NCI-H345 treated with DMSO at 0.1 percent for 48 hours (cell line): ENCODE measurements around the gene BRD4.

ENCODE experiments used
- DNase-seq: peaks from one replicate; lab custom pipeline; 2025; ENCODE audit not compliant: unreplicated experiment; lab: John Stamatoyannopoulos, UW

The BRD4 gene

GRCh38 chr19:15250640-15250993, 81.7 kb downstream of the BRD4 start:
- no peak for DNase-seq

- no peak for DNase-seq
Observed at GRCh38 chr19:15249972-15250639, 82.2 kb downstream of the BRD4 start.

DNA sequence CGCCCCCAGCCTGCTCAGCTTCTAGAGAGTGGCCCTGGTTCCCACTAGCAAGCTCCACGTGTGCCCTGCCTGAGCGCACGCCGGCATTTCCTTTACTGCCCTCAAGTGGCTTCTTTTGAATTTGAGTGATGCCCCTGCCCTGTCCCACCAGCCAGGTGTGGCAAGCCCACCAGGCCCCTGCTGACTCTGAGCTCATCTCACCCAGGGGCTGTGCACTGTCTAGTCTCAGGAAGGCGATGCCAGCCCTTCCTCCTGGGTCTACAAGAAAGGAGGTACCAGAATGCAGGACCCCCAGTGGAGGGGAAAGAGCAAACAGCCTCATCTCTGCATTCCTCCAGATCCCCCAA, 82.8 kb downstream of the BRD4 start:
- no peak for DNase-seq

DNA sequence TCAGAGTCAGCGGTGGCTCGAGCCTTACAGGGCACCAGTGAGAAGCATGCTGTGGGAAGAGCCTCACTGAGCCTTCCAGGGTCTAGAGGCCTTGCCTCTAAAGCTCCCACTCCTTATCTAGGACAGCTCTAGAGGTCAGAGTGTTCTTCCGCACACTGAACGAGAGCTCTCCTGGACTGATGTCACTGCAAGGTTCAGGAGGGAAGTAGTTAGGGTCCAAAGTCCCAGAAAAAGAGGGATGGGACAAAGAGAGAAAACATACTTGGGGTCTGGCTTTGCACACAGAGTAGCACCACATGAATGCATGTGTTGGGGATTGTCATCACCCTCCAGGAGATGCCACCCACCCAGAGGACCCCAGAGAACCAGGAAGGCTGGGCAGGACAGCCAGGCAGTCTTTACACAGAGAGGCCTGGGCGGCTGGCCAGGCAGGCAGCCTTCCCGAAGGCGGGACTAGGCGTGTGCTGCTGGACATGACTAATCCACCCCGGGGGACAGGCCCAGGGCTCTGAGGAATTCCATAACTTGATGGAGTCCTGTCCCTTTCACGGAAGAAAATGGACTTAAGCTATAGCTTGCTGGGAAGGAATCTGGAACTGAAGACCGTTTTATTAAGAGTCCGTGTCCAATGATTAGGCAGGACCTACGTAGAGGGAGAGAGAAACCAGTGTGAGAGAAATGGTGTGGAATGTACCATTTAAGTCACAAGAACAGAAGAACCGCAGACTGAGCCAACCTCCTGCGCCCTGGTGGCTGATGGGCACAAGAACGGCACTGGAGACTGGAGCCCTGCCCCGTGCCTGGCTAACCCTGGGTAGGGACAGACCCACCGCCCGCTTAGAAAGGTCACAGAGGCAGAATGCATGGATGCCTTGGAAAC, 83.5 kb downstream of the BRD4 start:
- no peak for DNase-seq

DNA sequence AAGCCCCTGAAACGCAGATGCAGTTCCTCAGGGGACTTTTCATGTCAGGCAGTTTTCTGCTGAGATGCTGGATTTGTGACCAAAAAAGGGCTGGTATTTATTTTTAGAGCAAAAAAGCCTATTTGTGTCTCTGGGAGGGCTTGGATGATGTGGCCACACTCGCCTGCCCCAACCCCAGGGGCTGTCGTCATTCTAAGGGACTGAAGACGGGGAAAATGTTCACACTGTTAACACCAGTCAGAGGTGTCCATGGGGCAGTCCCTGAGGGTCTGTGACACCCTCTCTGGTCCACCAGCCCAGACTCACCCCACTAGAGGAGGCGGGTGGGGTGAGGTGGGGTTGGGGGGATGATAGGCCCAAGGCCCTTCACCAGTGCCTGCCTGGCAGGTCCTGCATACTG, 84.2 kb downstream of the BRD4 start:
- no peak for DNase-seq

DNA sequence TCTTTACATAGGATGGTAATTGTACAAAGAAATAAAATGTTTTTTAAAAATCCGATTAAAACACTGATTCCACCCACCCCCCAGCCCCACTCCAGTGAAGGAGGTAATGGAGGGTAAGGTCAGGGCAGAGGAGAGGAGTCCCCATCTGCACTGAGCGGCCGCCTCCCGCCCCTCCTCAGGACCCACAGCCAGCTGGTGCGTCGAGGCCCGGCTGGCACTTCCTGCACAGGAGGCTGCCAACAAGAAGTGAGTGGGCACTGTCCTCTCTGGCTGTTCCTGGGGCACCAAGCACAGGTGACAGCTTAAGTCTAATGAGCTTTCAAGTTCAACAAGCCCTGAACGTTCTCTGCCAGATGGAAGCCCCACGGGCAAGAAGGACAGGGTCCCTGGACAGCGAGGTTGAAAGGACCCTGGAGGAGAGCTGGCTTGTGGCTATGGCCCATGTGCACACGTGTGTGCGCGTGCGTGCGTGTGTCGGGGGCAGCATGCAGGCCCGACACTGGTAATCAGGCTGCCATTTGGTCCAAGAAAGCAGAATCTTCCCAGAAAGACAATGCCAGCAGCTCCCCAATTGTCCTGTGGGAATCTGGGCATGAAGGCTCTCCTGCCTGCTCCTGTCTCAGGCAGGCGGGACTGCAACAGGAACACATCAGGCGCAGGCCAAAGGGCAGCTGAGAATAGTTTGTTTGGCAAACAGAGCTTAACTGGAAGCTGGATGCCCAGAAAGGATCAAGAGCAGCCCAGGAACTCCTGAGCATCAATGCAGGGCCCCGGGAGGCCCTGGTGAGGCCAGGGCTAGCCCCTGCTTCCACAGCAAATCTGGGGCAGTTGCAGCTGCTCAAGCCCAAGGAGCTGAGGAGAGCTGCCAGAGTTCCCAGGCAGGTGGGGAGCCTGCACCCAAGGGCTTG, 85.0 kb downstream of the BRD4 start:
- no peak for DNase-seq

DNA sequence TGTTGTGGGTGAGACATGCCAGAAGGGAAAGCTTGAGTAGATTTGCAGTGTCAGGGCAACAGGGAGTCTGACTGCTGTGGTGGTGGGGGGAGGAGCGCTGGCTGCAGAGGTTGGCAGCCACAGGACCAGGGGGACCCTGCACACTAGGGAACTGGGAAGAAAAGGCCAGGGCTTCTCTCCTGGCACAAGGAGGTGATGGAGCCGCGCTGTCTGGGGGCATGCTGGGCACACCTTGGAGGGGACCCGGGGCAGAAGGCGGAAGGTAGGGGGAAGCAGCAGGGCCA, 86.2 kb downstream of the BRD4 start:
- no peak for DNase-seq

- DNase-seq = no peak
Observed at GRCh38 chr19:15245370-15246197, 86.8 kb downstream of the BRD4 start.

DNA sequence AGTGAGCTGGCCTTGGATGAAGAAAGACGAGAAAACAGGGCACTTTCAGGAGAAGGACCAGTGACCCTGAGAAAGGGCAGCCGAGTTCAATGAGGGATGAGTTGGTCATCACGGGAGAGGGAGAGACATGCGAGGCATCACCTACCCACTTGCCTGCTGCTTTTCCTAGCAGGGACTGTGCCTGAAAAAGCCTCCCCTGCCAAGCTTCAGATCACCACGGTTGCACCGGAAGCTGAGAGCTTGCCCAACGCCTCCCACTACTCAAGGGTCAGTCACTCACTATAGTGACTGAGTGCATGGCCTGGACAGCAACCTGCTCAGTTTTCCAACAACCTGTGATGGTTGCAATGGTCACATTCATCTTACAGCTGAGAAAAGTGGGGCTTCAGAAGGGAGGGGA, 87.5 kb downstream of the BRD4 start:
- DNase-seq = no peak

- DNase-seq = no peak
Observed at GRCh38 chr19:15244106-15244803, 88.1 kb downstream of the BRD4 start.

DNA sequence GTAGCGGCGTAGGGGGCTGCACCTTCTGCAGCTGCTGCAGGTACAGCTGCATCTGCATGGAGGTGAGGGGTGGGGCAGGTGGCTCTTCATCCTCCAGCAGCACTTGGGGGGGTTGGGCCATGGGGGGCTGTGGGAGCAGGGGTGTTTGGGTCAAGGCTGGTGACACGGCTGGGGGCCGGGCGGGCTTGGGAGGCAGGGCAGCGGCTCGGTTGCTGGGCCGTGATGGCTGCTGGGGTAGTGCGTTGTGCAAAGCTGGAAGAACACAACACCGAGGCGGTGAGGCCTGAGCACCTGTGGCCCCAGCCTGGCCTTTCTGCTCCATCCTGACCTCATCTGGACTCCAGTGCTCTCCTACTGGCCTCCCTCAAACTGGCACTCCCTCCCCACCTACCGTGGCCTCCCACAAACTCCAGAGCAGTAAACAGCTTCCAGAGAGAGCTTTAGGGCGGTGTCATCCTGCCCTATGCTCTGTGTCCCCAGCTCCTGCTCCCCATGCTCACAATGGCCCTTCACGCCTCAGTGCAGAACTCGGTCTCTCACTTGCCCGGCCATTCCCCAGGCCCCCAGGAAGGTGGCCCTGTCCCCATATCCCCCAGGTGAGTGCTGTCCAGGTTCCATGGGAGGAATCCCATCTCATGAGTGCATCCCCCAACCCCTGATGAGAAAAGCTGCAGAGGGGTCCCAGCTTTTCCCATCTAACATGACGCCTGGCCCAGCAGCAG, 88.9 kb downstream of the BRD4 start:
- DNase-seq = no peak

GRCh38 chr19:15241259-15241910, 91.0 kb downstream of the BRD4 start:
- DNase-seq = no peak

DNA sequence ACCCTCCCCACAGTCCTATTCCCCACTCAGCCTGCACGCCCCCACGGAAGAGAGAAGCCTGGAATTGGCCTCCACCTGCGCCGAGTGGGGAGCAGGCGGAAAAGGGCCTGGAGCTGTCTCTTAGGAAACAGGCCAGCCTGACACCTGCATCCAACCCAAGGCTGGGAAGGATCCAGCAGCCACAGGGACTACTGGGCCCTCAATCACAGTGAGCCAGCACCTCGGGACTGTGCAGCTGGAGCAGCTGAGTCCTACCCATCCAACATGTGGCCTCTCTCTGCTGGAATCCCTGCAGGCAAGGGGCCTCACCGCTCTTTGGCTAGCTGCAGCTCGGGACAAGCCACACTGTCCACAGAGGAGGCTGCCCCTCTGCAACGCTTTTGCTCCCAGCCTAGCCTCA, 91.8 kb downstream of the BRD4 start:
- DNase-seq = no peak

- no peak for DNase-seq
Observed at GRCh38 chr19:15239337-15239949, 92.9 kb downstream of the BRD4 start.

DNA sequence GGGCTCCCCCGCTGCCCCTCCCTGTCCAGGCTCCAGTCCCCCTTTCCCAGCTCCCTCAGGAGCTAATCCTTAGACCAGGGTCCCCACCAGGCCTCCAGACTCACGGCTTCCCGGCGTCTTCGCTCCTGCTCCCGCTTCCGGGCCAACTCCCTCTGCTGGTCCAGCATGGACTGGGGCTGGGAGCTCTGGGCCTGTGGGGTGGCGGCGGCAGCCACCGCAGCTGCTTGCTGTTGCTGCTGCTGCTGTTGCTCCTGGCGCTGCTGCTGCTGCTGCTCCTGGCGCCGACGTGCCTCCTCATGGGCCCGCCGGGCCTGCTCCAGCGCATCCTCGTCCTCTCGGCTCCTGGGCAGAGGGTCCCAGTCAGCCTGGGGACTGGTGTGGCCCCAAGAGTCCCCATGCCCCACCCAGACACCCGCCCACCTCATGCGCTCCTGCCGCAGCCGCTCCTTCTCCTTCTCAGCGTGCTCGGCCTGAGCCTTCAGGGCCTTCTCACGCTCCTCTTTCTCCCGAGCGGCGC, 93.6 kb downstream of the BRD4 start:
- no peak for DNase-seq

DNA sequence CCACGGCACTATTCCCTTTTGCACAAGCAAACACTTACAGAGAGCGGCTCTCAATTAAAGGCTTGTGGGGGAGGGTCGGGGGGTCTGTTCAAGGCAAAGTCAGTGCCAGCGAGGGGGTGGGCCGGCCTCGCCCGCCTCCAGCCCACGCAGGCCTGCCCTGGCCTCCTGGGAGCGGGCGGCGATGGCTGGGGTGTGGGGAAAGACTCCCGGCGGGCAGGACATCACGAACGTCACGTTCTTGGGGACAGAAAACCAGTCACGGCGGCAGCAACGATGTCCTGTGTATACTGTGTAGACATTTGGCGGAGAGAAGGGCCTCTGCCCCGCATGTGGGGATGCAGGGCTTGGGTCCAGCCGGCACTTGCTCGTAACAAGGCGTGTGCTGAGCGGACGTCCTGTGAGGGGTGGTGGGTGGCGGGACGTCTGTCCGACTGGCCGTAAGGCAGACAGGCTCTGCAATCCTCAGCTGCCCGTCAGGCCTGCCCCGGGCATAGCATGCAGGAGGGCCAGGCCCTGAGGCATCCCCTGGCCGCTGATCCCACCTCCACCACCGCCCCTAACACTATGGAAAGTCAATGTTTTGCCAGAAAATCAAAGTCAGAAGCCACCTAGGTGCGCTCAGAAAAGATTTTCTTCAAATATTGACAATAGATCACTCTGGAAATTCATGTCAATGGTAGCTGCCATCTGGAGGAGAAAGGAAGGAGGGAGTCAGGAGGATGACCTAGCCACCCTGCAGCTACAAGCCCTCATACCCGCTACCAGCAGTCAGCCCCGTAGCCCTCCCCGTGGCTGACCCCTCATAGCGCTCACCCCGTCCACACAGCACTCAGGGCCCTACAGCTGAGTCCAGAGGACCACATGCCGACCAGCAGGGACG, 94.3 kb downstream of the BRD4 start:
- DNase-seq = no peak

- DNase-seq = no peak
Observed at GRCh38 chr19:15236886-15237285, 95.5 kb downstream of the BRD4 start.

DNA sequence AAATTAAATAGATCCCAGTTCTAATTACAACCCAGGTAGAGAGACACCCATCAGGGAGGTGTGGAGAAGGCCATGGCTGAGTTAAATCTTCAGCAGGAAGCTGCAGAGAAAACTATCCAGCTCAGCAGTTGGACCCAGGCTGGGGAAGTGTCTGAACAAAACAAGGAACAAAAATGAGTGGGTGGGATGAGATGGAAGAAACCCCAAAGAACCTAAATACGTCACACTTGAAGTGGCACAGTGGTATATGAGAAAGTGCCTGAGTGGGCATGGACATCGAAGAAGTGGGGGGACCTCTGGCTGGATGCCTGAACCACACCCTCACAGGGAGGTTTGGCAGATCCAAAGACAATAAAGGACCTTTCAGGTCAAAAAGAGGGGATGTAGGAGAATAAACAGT, 96.6 kb downstream of the BRD4 start:
- no peak for DNase-seq
